ENCODE data around the gene E2F6. TPM values are rescaled to one million over a fixed set of nuclear protein-coding genes. Genes with fewer than 3 reads are reported as not detected.
"Not testable (repeated sequence)": the region's sequence is repeated elsewhere in the genome, so short reads cannot be mapped to it uniquely, and the experiment has no call there.

Gene E2F6
- polyA plus RNA-seq, 4 donors, result 22.8 to 26.5 (median 24.3) TPM

GRCh38 chr2:11417946-11418585 lies 47.9 kb downstream of the E2F6 start:
- DNase-seq (ENCODE audit: low read depth in 4 of 4, low spot score in 3 of 4), result no peak

GRCh38 chr2:11416931-11417330 lies 49.0 kb downstream of the E2F6 start:
- no peak for DNase-seq (ENCODE audit: low read depth in 4 of 4, low spot score in 3 of 4)

GRCh38 chr2:11416186-11416585 lies 49.8 kb downstream of the E2F6 start:
- no peak for DNase-seq (ENCODE audit: low read depth in 4 of 4, low spot score in 3 of 4)

- DNase-seq (ENCODE audit: low read depth in 4 of 4, low spot score in 3 of 4), result no peak
These were observed 51.4 kb downstream of the E2F6 start for GRCh38 chr2:11414372-11415124.

GRCh38 chr2:11412449-11412810 lies 53.5 kb downstream of the E2F6 start:
- no peak for DNase-seq (ENCODE audit: low read depth in 4 of 4, low spot score in 3 of 4)

GRCh38 chr2:11411768-11412448 lies 54.1 kb downstream of the E2F6 start:
- DNase-seq (ENCODE audit: low read depth in 4 of 4, low spot score in 3 of 4), result no peak

- no peak for DNase-seq (ENCODE audit: low read depth in 4 of 4, low spot score in 3 of 4)
These were observed 54.7 kb downstream of the E2F6 start for GRCh38 chr2:11411244-11411643.

- no peak for DNase-seq (ENCODE audit: low read depth in 4 of 4, low spot score in 3 of 4)
These were observed 55.9 kb downstream of the E2F6 start for GRCh38 chr2:11410101-11410500.

GRCh38 chr2:11409572-11409959 lies 56.4 kb downstream of the E2F6 start:
- DNase-seq (ENCODE audit: low read depth in 4 of 4, low spot score in 3 of 4), result no peak

GRCh38 chr2:11408959-11409571 lies 56.9 kb downstream of the E2F6 start:
- DNase-seq (ENCODE audit: low read depth in 4 of 4, low spot score in 3 of 4), result no peak

GRCh38 chr2:11407413-11407812 lies 58.5 kb downstream of the E2F6 start:
- no peak for DNase-seq (ENCODE audit: low read depth in 4 of 4, low spot score in 3 of 4)

GRCh38 chr2:11406958-11407381 lies 59.0 kb downstream of the E2F6 start:
- no peak for DNase-seq (ENCODE audit: low read depth in 4 of 4, low spot score in 3 of 4)

- no peak for DNase-seq (ENCODE audit: low read depth in 4 of 4, low spot score in 3 of 4)
These were observed 59.5 kb downstream of the E2F6 start for GRCh38 chr2:11406267-11406957.

- DNase-seq (ENCODE audit: low read depth in 4 of 4, low spot score in 3 of 4), result no peak
These were observed 60.2 kb downstream of the E2F6 start for GRCh38 chr2:11405599-11406266.

GRCh38 chr2:11405074-11405406 lies 60.9 kb downstream of the E2F6 start:
- DNase-seq (ENCODE audit: low read depth in 4 of 4, low spot score in 3 of 4), result not testable (repeated sequence)

GRCh38 chr2:11404376-11405073 lies 61.4 kb downstream of the E2F6 start:
- no peak for DNase-seq (ENCODE audit: low read depth in 4 of 4, low spot score in 3 of 4)

GRCh38 chr2:11402436-11402835 lies 63.5 kb downstream of the E2F6 start:
- no peak for DNase-seq (ENCODE audit: low read depth in 4 of 4, low spot score in 3 of 4)

GRCh38 chr2:11399438-11399762 lies 66.6 kb downstream of the E2F6 start:
- DNase-seq (ENCODE audit: low read depth in 4 of 4, low spot score in 3 of 4), result no peak

- DNase-seq (ENCODE audit: low read depth in 4 of 4, low spot score in 3 of 4), result no peak
These were observed 67.1 kb downstream of the E2F6 start for GRCh38 chr2:11398750-11399437.
